GM12878 (cell line): Measurements from ENCODE around the gene DCAF11.

ENCODE experiments used
- RAD21 ChIP-seq: IDR thresholded peaks from 2 replicates; pipeline ENCODE4 v1.6.1; 2011; ENCODE audit warnings: mild to moderate bottlenecking, low read depth, low read length, moderate library complexity; ENCODE audit not compliant: insufficient read depth
- TF ChIP-seq, protein P1 (sequence below), 3 experiments: IDR thresholded peaks in 2 of 3; conservative IDR thresholded peaks in 1 of 3; 2 replicates each; pipeline ENCODE4 v1.5.1; 2011; ENCODE audit warnings: low read depth in 3 of 3, low read length in 3 of 3, mild to moderate bottlenecking in 3 of 3, control low read depth in 2 of 3, moderate library complexity in 2 of 3, inconsistent platforms in 1 of 3, mixed read lengths in 1 of 3; ENCODE audit not compliant: control insufficient read depth in 2 of 3, insufficient read depth in 1 of 3; ENCODE audit errors: extremely low read depth in 1 of 3

DNA sequence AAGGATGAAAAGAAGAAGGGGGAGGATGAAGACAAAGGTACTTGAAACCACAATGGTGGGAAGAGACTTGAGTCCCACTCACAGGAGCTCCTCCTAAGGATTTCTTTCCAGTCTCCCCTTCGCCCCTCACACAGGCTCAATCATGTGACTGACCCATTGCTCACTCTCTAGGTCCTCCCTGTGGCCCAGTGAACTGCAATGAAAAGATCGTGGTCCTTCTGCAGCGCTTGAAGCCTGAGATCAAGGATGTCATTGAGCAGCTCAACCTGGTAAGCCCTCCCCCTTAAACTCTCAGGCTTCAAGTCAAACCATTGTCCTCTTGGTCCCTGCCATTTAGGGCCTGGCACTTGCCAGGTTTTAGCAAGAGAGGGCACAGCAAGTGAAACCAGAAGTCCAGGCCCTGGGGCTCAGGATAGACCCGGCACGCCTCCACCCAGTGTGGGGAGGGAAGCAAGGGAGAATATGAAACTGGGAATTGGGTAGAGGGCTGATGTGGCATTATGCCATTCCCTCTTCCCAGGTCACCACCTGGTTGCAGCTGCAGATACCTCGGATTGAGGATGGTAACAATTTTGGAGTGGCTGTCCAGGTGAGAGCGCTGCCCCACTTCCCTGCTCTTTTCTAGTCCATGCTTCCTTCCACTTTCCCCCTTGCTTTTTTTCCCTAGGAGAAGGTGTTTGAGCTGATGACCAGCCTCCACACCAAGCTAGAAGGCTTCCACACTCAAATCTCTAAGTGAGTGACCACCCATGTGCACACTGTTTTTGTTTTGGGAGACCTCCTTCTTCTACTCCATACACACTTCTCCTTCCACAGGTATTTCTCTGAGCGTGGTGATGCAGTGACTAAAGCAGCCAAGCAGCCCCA, 23.2 kb downstream of the DCAF11 start:
- TF ChIP-seq, protein P1, sequence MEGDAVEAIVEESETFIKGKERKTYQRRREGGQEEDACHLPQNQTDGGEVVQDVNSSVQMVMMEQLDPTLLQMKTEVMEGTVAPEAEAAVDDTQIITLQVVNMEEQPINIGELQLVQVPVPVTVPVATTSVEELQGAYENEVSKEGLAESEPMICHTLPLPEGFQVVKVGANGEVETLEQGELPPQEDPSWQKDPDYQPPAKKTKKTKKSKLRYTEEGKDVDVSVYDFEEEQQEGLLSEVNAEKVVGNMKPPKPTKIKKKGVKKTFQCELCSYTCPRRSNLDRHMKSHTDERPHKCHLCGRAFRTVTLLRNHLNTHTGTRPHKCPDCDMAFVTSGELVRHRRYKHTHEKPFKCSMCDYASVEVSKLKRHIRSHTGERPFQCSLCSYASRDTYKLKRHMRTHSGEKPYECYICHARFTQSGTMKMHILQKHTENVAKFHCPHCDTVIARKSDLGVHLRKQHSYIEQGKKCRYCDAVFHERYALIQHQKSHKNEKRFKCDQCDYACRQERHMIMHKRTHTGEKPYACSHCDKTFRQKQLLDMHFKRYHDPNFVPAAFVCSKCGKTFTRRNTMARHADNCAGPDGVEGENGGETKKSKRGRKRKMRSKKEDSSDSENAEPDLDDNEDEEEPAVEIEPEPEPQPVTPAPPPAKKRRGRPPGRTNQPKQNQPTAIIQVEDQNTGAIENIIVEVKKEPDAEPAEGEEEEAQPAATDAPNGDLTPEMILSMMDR (IDR thresholded peaks at IDR 0.05 in 2 of 3, conservative IDR thresholded peaks at IDR 0.05 in 1 of 3; ENCODE audit: control insufficient read depth in 2 of 3, extremely low read depth in 1 of 3, insufficient read depth in 1 of 3, low read depth in 3 of 3, low read length in 3 of 3) = no peak
- TF ChIP-seq RAD21 = no peak
